SHP77 (cell line): ENCODE measurements around the gene BCAS1.

ENCODE experiments used
- DNase-seq, 2 experiments: peaks; one replicate each; lab custom pipeline; 2025; lab: John Stamatoyannopoulos, UW

The BCAS1 gene, protein sequence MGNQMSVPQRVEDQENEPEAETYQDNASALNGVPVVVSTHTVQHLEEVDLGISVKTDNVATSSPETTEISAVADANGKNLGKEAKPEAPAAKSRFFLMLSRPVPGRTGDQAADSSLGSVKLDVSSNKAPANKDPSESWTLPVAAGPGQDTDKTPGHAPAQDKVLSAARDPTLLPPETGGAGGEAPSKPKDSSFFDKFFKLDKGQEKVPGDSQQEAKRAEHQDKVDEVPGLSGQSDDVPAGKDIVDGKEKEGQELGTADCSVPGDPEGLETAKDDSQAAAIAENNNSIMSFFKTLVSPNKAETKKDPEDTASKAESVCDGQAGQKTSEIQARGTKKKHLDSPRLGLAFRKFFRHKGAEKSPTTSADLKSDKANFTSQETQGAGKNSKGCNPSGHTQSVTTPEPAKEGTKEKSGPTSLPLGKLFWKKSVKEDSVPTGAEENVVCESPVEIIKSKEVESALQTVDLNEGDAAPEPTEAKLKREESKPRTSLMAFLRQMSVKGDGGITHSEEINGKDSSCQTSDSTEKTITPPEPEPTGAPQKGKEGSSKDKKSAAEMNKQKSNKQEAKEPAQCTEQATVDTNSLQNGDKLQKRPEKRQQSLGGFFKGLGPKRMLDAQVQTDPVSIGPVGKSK

DNA sequence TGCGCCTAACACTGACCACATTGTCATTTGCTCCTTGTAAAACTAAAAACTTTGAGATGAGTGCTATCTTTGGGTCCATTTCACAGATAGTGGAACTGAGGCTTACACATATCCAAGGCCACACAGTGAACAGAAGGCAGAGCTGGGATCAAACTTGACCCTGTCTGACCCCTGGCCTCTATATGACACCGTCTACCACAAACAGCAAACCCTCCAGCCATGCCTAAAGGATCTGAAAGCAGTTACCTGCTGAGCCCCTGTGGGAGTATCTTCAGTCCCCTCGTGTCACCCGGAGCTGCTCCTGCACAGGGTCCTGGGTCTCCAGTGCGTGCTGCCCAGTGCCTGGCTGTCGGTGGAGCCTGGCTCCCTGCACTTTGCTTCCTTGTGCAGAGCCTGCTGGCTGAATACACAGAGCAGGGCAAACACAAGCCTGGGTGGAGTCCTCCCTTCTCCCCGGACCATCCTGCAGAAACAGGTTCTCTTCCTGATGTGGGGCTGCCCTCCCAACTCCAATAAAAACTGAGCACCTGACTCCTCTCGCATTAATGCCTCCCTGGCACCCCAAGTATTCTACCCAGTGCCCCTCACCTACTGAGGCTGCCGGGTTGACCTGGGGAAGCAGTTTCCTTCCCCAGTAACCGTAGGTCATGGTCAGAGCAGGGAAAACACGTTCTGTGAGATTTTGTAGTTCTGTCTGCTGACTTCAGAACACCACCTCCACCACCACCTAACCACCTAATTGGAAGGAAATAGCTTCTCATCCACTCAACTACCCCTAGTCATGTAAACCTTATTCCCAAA is at the start of gene BCAS1:
BCAS1 (minus strand) TSS at position 408 of the 801 bp plus-strand sequence. CDS start 11,876 bp downstream, outside the sequence.
- no peak for DNase-seq

- DNase-seq: no peak
Measured at GRCh38 chr20:54119744-54120143, 49.4 kb upstream of the BCAS1 start.

DNA sequence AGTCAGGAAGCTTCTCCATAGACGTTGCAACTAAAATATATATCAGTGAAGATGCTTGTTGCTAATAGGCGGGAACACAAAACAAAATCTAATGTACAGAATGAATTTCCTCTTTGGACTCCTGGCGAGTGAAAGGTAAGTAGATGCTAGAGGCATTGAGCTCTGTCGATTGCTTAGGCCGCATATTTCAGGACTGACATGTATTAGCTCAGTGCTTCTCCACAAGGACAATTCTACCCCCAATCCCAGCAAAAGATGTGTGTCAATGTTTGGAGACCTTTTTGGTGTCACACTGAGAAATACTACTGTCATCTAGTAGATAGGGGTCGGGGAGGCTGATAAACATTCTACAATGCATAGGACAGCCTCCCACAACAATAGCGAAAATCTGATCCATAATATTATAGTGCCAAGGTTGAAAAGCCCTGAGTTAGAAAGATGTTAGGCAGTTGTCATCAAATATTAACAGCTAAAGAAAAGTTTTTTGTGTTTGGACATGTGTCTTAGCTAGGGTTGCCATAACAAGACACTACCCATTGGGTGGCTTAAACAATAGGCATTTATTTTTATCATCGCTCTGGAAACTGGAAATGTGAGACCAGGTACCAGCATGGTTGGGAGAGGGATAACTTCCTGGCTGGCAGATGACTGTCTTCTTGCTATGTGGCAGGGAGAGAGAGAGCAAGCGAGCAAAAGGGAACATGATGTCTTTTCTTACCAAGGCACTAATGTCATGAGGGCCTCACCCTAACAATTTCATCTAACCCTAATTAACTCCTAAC is 48.0 kb upstream of the BCAS1 start:
- no peak for DNase-seq

DNA sequence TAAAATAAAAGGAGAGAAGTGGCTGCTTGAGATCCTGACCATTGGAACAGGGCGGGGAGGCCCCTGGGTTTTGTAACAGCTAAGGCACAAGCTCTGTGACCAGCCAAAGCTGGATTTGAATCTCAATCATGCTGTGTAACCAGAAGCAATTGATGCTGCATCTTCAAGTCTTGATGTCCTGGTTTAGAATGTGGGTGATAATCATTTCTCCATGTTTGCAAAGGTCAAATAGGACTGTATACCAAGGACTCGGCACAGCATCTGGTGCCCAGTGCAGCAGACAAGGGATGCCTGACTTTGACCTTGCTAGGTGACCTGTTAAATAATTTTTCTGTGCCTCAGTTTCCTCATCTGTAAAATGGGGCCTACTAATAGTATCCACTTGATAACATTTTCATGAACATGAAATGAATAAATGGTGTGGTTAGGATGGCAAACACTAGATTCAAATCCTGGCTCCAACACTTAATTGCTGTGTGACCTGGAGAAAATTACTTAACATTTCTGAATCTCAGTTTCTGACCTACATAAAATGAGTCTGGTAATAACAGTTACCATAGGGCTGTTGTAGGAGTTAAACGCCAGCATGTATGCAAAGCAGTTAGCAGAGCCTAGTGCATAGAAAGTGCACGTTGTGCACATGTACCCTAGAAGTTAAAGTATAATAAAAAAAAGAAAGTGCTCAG is 46.3 kb upstream of the BCAS1 start:
- no peak for DNase-seq

GRCh38 chr20:54115172-54115854 is 44.9 kb upstream of the BCAS1 start:
- no peak for DNase-seq

GRCh38 chr20:54114109-54114508 is 43.7 kb upstream of the BCAS1 start:
- no peak for DNase-seq

DNA sequence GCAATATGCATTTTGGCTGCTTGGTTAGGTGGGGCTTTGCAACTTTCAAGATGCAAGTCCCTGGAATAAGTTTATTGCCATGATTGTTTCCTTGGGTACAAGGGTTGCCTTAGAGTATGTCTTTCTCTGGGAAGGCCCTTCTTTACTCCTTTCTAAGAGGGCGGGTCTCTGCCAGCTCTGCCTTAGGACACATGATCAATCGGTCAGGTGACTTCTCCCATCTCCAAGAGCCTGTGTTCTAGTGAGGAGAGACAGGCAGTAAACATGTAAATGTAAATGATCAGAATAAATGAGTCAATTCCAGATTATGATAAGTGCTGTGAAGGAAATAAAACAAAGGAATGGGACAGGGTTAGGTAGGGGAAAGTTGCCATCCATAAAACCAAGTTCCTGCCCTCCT is 43.2 kb upstream of the BCAS1 start:
- no peak for DNase-seq

DNA sequence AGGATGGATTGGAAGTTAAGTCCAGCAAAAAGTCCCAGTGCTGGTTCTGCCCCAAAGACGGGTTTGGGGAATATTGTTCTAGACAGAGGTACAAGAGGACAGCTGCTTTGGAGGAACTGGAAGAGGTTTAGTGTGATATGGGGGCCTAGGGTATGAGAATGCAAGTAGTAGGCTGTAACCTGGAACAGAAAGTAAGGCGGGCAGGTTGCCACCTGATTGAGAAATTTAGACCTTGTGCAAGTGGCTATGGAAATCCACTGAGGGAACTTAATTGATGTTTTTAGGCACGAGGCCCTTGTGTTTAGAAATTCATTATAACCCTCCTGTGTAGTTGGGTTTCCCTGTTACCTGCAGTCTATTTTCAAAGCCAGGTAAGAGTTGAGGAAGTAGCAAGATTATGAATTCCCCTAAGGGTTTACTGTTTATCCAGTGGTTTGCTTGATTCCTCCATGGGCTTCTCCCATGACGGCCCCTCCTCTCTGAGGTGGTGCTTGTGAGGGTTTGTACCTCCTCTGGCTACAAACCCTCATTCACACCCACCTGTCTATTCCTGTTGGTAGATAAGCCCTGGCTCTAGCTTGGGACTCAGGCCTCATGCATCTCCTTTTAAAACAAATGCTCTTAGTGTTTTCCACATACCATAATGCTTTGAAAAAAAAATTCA is 42.0 kb upstream of the BCAS1 start:
- no peak for DNase-seq

DNA sequence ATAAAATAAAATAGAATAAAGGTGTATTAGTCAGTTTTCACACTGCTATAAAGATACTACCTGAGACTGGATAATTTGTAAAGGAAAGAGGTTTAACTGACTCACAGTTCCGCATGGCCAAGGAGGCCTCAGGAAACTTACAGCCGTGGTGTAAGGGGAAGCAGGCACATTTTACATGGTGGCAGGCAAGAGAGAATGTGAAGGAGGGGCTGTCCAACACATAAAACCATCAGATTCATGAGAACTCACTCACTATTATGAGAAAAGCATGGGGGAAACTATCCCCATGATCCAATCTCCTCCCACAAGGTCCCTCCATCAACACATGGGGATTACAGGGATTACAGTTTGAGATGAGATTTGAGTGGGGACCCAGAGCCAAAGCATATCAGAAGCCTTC is 41.1 kb upstream of the BCAS1 start:
- DNase-seq: no peak

GRCh38 chr20:54110457-54110856 is 40.1 kb upstream of the BCAS1 start:
- DNase-seq: no peak

GRCh38 chr20:54110041-54110440 is 39.6 kb upstream of the BCAS1 start:
- no peak for DNase-seq

- DNase-seq: no peak
Measured at GRCh38 chr20:54108817-54109216, 38.4 kb upstream of the BCAS1 start.

DNA sequence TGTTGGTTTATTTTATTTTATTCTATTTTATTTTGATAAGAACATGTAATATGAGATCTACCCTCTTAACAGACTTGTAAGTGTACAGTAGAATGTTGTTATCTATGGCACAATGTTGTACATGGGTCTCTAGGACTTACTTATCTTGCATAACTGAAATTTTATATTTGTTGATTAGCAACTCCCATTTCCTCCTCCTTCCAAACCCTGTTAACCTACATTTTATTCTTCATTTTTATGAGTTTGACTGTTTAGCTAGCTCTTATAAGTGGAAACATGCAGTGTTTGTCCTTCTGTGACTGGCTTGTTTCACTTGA is 37.9 kb upstream of the BCAS1 start:
- no peak for DNase-seq

DNA sequence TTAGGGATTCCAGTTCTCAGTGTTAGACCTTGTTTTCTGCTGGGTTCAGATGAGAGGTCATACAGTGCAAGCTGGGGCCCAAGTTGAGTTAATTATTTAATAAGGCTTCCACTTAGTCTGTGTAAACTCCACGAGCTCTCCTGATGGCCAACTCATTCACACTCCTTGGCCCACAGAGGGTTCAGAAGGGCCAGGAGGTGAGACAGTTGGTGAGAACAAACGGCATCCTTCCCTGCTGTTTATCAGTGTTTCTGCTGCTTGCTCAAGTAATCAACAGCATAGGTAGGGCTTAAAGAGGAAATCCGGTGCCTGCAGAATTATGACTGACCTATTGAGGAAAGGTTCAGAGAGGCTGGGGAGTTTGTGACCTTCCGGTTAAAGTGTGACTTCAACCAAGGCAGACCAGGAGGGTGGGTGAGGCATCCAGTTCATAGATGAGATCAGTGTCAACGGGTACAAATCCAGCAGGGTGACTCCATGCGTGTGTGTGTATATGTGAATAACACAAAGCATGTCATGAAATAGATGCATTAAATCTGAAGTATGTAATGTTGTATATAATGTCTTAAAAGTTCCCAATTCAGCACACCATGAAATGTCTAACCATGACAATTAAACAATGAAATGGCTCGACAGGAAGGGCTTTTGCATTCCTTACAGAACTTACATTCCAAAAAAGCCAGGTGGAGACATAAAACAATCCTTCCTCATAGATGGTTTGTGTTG is 37.4 kb upstream of the BCAS1 start:
- no peak for DNase-seq

DNA sequence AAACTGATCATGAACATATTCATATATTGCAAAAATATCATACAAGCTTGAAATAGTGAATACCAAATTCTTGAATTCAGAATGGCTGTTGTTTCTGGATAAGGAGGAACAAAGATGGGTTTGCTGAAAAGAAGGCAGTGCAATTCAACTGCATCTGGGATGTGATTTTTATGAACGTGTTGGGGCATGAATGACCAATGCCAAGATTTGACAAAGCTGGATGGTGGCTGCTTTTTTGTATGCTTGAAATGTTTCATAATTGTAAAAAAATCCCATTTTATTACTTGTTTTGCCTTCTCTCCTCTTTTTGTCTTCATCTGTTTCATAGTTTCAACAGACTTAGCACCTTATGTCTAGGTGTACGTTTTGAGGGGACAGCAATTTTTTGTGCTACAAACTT is 36.8 kb upstream of the BCAS1 start:
- DNase-seq: no peak

GRCh38 chr20:54106162-54106561 is 35.8 kb upstream of the BCAS1 start:
- DNase-seq: no peak

DNA sequence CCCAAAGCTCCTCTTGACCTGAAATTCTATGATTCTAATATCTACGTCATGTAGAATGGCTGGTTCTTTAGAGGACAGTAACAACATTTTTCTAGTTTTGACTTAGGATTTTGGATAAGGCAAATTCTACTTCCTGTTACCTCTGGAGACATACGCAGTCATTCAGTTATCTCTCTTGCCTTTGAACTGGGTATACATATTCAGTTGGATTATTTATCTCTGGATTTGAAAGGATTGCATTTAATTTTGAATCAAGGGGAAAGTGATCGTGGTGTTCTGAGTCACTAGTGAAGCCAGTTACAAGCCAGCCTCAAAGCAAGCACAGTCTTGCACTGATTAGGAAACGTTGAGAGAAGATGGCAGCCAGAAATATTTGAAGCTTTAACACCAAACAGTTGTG is 35.3 kb upstream of the BCAS1 start:
- DNase-seq: no peak

- DNase-seq: no peak
Measured at GRCh38 chr20:54104781-54105180, 34.4 kb upstream of the BCAS1 start.

GRCh38 chr20:54103762-54104600 is 33.6 kb upstream of the BCAS1 start:
- DNase-seq: no peak
